Suprapubic skin (tissue), 4 donors: Measurements from ENCODE around the gene CCT7. TPM values are rescaled to one million over a fixed set of nuclear protein-coding genes. Genes with fewer than 3 reads are reported as not detected.

Experiments
- DNase-seq, 2 donors: peaks; one replicate each; pipeline ENCODE4 v3.0.0-alpha.2; 2019; ENCODE audit warnings: low spot score in 2 of 2
- H3K27ac ChIP-seq: fragments of 200-600 bp; sonication (generic); one replicate; pipeline ENCODE4 v1.5.1; 2019
- H3K27me3 ChIP-seq: fragments of 200-600 bp; sonication (generic); one replicate; pipeline ENCODE4 v1.5.1; 2019
- H3K36me3 ChIP-seq: fragments of 200-600 bp; sonication (generic); one replicate; pipeline ENCODE4 v1.5.1; 2019
- H3K4me1 ChIP-seq: fragments of 200-600 bp; sonication (generic); one replicate; pipeline ENCODE4 v1.5.1; 2019
- H3K4me3 ChIP-seq: fragments of 200-600 bp; sonication (generic); one replicate; pipeline ENCODE4 v1.5.1; 2019; ENCODE audit warnings: mild to moderate bottlenecking
- H3K9me3 ChIP-seq: fragments of 200-600 bp; sonication (generic); one replicate; pipeline ENCODE4 v1.5.1; 2019
- EP300 ChIP-seq: sonication (generic); formaldehyde crosslinking; IDR thresholded peaks from one replicate; pipeline ENCODE4 v1.6.1; 2017; ENCODE audit warnings: antibody characterized with exemption
- POLR2A ChIP-seq, 2 donors: fragments of 450-650 bp; IDR thresholded peaks; one replicate each; pipeline ENCODE4 v1.6.1; 2017; ENCODE audit warnings: antibody characterized with exemption in 2 of 2, mild to moderate bottlenecking in 2 of 2, moderate library complexity in 2 of 2
- POLR2AphosphoS5 ChIP-seq, 3 donors: sonication (generic); formaldehyde crosslinking; IDR thresholded peaks; one replicate each; pipeline ENCODE4 v1.6.1; 2017; ENCODE audit warnings: antibody characterized with exemption in 3 of 3
- WGBS: methylation state at CpG from one replicate; pipeline ENCODE4 v1.1.5; 2018; 5-methylcytosine and 5-hydroxymethylcytosine counted together
- total RNA-seq, 4 donors: library from RNA; depleted of rRNA; stranded (reverse); fragments of >200 nt; gene quantifications; one replicate each; pipeline ENCODE4 v1.1.0, GENCODE V29; 2016
- TF ChIP-seq, protein P1 (sequence below), 2 donors: fragments of 200-600 bp in 1 of 2; fragments of 450-650 bp in 1 of 2; sonication (generic) in 1 of 2; IDR thresholded peaks; one replicate each; pipeline ENCODE4 v1.5.1; 2016 to 2019; ENCODE audit warnings: antibody characterized with exemption in 2 of 2, mild to moderate bottlenecking in 1 of 2, moderate library complexity in 1 of 2

CCT7 gene
- total RNA-seq, 4 donors from 2014 or later = 99.7 to 175 (median 158) TPM

DNA sequence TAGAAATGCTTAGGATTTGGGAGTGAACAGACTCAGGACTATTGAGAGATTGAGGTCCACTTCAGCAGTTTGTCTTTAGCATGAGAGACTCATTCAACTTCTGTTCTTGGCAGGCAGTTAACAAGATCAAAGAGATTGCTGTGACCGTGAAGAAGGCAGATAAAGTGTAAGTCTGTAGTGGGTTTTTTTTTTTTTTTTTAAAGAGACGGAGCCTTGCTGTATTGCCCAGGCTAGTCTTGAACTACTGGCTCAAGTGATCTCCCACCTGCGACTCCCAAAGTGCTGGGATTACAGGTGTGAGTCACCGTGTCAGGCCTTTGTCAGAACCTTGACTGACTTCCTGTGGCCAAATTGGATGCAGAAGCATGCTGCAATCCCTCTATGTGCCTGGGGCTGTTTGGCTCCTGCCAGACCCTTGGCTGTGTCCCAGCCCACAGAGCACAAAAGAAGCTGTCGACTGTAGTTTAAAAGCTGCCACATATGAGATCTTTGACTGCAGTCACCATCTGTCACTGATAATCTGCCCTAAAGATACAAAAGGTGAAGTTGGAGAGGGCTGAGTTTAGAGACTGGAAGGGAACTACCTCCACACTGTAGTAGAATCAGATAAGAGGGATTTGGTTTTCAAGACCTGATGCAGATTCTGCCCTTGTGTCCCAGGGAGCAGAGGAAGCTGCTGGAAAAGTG, 9.9 kb downstream of the CCT7 start:
- DNase-seq = no peak
- Histone ChIP-seq H3K27me3 (no peaks in the 10 kb centered on the region), H3K9me3 (no peaks in the 10 kb centered on the region), H3K36me3 (peaks cover 95% of the 10 kb centered on the region), H3K27ac (no peak overlapping the region), H3K4me3 (no peak overlapping the region), H3K4me1 (peaks cover 12% of the 10 kb centered on the region)
- 28% methylated on average over 5 of the region's 5 CpGs for WGBS
- TF ChIP-seq EP300 (no peak), POLR2A (IDR thresholded peaks at IDR 0.05) (no peak), POLR2AphosphoS5 (IDR thresholded peaks at IDR 0.05) (no peak)
- TF ChIP-seq, protein P1, sequence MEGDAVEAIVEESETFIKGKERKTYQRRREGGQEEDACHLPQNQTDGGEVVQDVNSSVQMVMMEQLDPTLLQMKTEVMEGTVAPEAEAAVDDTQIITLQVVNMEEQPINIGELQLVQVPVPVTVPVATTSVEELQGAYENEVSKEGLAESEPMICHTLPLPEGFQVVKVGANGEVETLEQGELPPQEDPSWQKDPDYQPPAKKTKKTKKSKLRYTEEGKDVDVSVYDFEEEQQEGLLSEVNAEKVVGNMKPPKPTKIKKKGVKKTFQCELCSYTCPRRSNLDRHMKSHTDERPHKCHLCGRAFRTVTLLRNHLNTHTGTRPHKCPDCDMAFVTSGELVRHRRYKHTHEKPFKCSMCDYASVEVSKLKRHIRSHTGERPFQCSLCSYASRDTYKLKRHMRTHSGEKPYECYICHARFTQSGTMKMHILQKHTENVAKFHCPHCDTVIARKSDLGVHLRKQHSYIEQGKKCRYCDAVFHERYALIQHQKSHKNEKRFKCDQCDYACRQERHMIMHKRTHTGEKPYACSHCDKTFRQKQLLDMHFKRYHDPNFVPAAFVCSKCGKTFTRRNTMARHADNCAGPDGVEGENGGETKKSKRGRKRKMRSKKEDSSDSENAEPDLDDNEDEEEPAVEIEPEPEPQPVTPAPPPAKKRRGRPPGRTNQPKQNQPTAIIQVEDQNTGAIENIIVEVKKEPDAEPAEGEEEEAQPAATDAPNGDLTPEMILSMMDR (IDR thresholded peaks at IDR 0.05) = no peak

DNA sequence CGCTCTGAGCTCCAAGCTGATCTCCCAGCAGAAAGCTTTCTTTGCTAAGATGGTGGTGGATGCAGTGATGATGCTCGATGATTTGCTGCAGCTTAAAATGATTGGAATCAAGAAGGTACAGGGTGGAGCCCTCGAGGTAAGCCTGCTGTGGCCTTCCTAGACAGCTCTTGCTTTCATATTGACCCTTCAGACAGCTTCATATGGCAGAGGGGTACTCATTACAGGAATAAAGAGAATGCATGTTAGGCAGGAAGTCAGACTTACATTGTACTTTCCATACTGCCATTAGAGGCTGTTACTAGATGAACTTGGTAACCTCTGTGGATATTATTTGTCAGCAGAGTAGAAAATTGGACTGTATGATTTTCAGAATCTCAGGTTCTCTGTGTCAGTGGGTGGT, 10.5 kb downstream of the CCT7 start:
- 83% methylated on average over 3 of the region's 3 CpGs for WGBS
- H3K36me3 ChIP-seq = peaks cover 95% of the 10 kb centered on the region
- no peak for DNase-seq
- H3K9me3 ChIP-seq = no peaks in the 10 kb centered on the region
- H3K27me3 ChIP-seq = no peaks in the 10 kb centered on the region
- no peak overlapping the region for H3K27ac ChIP-seq
- peaks cover 10% of the 10 kb centered on the region for H3K4me1 ChIP-seq
- no peak for TF ChIP-seq EP300
- TF ChIP-seq, protein P1 (IDR thresholded peaks at IDR 0.05) = no peak
- no peak for TF ChIP-seq POLR2A (IDR thresholded peaks at IDR 0.05)
- no peak for TF ChIP-seq POLR2AphosphoS5 (IDR thresholded peaks at IDR 0.05)
- no peak overlapping the region for H3K4me3 ChIP-seq

DNA sequence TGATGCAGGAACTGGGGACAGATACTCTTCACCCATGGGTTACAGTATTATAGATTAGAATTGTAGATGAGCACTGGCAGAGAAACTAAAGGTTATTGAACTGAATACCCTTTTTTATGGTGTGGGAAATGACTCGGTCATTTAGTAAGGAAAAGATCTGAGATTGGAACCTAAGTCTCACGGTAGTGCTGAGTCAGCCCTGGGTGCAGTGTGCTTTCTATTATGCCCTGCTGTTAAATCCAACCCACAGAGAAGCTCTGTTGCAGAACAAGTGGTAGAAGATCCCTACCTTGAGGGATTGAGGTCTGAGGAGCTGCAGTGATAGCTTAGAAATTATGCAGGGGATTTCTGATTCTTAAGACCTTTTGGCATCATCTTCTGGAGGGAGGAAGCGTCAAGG, 12.7 kb downstream of the CCT7 start:
- Histone ChIP-seq H3K36me3 (peaks cover 97% of the 10 kb centered on the region), H3K9me3 (no peaks in the 10 kb centered on the region), H3K27ac (no peak overlapping the region), H3K4me1 (peaks cover 9% of the 10 kb centered on the region), H3K27me3 (no peaks in the 10 kb centered on the region), H3K4me3 (no peak overlapping the region)
- no peak for TF ChIP-seq EP300
- TF ChIP-seq POLR2AphosphoS5 (IDR thresholded peaks at IDR 0.05) = no peak
- TF ChIP-seq POLR2A (IDR thresholded peaks at IDR 0.05) = no peak
- TF ChIP-seq, protein P1 (IDR thresholded peaks at IDR 0.05) = no peak
- WGBS = 75% methylated on average over 3 of the region's 3 CpGs
- DNase-seq = no peak

DNA sequence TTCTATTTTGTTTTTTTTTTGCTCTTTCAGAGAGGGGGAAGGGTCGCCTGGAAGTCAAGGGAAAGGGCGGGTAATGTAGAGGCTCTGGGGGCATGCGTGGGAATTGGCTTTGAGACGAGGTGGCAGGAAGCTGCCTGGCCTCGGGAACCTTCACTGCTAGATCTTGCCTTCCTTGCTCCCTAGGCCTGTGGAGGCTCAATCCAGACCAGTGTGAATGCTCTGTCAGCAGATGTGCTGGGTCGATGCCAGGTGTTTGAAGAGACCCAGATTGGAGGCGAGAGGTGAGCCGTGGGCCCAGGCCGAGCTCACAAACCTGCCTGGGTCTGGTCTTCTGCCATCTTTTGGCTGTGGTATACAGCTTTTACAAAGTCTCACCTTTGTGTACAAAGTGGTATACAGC, 15.5 kb downstream of the CCT7 start:
- TF ChIP-seq POLR2AphosphoS5 (IDR thresholded peaks at IDR 0.05) = no peak
- TF ChIP-seq, protein P1 (IDR thresholded peaks at IDR 0.05) = no peak
- TF ChIP-seq EP300 = no peak
- no peak for TF ChIP-seq POLR2A (IDR thresholded peaks at IDR 0.05)
- 81% methylated on average over 9 of the region's 9 CpGs for WGBS
- Histone ChIP-seq H3K27me3 (no peaks in the 10 kb centered on the region), H3K27ac (no peak overlapping the region), H3K36me3 (peaks cover 99% of the 10 kb centered on the region), H3K9me3 (no peaks in the 10 kb centered on the region), H3K4me1 (peaks cover under 1% of the 10 kb centered on the region), H3K4me3 (no peak overlapping the region)
- DNase-seq = no peak

DNA sequence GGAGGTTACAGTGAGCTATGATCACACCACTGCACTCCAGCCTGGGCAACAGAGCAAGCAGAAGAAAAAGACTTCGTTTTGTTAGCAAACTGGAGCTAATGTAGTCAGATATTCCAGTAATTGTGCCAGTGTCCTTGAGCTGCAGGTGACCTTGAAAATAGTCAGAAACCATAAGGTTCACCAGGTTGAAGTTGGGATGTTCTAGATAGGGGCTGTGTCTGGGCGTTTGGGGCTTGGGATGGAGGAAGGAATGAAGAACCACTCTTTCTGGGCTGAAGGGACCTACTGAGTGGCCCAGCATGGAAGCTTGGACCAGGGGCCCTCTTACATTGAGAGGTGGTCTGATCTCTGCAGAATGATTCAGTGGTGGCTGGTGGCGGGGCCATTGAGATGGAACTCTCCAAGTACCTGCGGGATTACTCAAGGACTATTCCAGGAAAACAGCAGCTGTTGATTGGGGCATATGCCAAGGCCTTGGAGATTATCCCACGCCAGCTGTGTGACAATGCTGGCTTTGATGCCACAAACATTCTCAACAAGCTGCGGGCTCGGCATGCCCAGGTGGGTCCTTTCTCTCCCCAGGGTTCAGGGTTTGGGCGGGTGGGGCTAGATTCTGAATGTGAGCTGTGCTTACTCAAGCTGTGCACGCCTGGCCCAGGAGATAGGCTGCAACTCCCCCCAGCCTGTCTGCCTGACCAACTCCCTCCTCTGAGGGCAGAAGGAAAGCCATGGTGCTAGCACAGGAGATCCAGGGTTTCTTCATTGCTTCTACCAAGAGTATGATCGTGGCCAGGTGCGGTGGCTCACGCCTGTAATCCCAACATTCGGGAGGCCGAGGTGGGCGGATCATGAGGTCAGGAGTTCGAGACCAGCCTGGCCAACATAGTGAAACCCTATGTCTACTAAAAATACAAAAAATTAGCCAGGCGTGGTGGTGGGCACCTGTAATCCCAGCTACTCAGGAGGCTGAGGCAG, 17.1 kb downstream of the CCT7 start:
- H3K9me3 ChIP-seq = no peaks in the 10 kb centered on the region
- H3K4me1 ChIP-seq = no peaks in the 10 kb centered on the region
- no peak for TF ChIP-seq EP300
- TF ChIP-seq, protein P1 (IDR thresholded peaks at IDR 0.05) = no peak
- TF ChIP-seq POLR2AphosphoS5 (IDR thresholded peaks at IDR 0.05) = no peak
- TF ChIP-seq POLR2A (IDR thresholded peaks at IDR 0.05) = no peak
- DNase-seq = no peak
- 86% methylated on average over 15 of the region's 17 CpGs for WGBS
- no peak overlapping the region for H3K4me3 ChIP-seq
- H3K36me3 ChIP-seq = peaks cover 84% of the 10 kb centered on the region
- no peaks in the 10 kb centered on the region for H3K27me3 ChIP-seq
- H3K27ac ChIP-seq = no peak overlapping the region
